ENCODE measurements around the gene DACH2. TPM values are rescaled to one million over a fixed set of nuclear protein-coding genes. Genes with fewer than 3 reads are reported as not detected.

DACH2 gene
- total RNA-seq, 2 donors from 2014 or later: 0.23 to 0.40 TPM

GRCh38 chrX:86829786-86830185 lies 681.5 kb downstream of the DACH2 start:
- H3K9me3 ChIP-seq: no peaks in the 10 kb centered on the region
- 17% methylated on average over 2 of the region's 2 CpGs for WGBS

GRCh38 chrX:86830685-86831084 lies 682.4 kb downstream of the DACH2 start:
- Histone ChIP-seq H3K4me1 (replicated peaks) (no peaks in the 10 kb centered on the region), H3K36me3 (no peaks in the 10 kb centered on the region), H3K27ac (no peak overlapping the region), H3K9me3 (no peaks in the 10 kb centered on the region), H3K27me3 (replicated peaks; ENCODE audit: insufficient read depth) (no peaks in the 10 kb centered on the region), H3K4me3 (no peak overlapping the region)
- DNase-seq (ENCODE audit: low spot score): no peak
- intact Hi-C loops (cut with DNase I): no loop called here
- TF ChIP-seq CTCF (IDR thresholded peaks at IDR 0.05) (no peak), POLR2A (IDR thresholded peaks at IDR 0.05) (no peak)

More at GRCh38 chrX:86829786-86830185, 681.5 kb downstream of the DACH2 start:
- no peaks in the 10 kb centered on the region for H3K36me3 ChIP-seq
- no peak for DNase-seq (ENCODE audit: low spot score)
- TF ChIP-seq POLR2AphosphoS5 (IDR thresholded peaks at IDR 0.05) (no peak), POLR2A (IDR thresholded peaks at IDR 0.05) (no peak), CTCF (IDR thresholded peaks at IDR 0.05) (no peak)
- no peak overlapping the region for H3K27ac ChIP-seq
- no peaks in the 10 kb centered on the region for H3K27me3 ChIP-seq (replicated peaks; ENCODE audit: insufficient read depth)
- H3K4me1 ChIP-seq (replicated peaks): no peaks in the 10 kb centered on the region
- intact Hi-C loops (cut with DNase I): no loop called here
- H3K4me3 ChIP-seq: no peak overlapping the region

- 62% methylated on average over 3 of the region's 3 CpGs for WGBS
Measured at GRCh38 chrX:86845101-86845500, 696.9 kb downstream of the DACH2 start.

More at GRCh38 chrX:86845101-86845500, 696.9 kb downstream of the DACH2 start:
- no peak for DNase-seq (ENCODE audit: low spot score)
- Histone ChIP-seq H3K9me3 (no peaks in the 10 kb centered on the region), H3K4me1 (replicated peaks) (no peaks in the 10 kb centered on the region), H3K4me3 (no peak overlapping the region), H3K27me3 (replicated peaks; ENCODE audit: insufficient read depth) (no peaks in the 10 kb centered on the region), H3K36me3 (no peaks in the 10 kb centered on the region), H3K27ac (no peak overlapping the region)
- TF ChIP-seq POLR2A (IDR thresholded peaks at IDR 0.05) (no peak), POLR2AphosphoS5 (IDR thresholded peaks at IDR 0.05) (no peak), CTCF (IDR thresholded peaks at IDR 0.05) (no peak)
- intact Hi-C loops (cut with DNase I): no loop called here

Small RNAs within 50 kb of the gene (small RNA-seq; reads per million reads assigned to genes)
- gene FCF1P9: 0 reads per million in 2 donors
- gene RF00026: 0 reads per million in 2 donors

Other genes with a start within 250 kb of the DACH2 start
- gene CHM, start 100.9 kb upstream of the DACH2 start, total RNA-seq: 10 to 100 TPM; 13.9 to 20.2 TPM

All from prostate gland (tissue), 2 donors.